Nephron (organoid): Measurements from ENCODE around the gene SPINK4.

Source experiments
- H3K27ac Mint-ChIP-seq, 3 experiments: 2 replicates each; pipeline ENCODE4 v1.8.0; 2020; ENCODE audit warnings: mixed read lengths in 3 of 3, mild to moderate bottlenecking in 2 of 3, moderate library complexity in 1 of 3
- H3K27me3 Mint-ChIP-seq: 2 replicates; pipeline ENCODE4 v1.8.0; 2021; ENCODE audit warnings: low read depth, mild to moderate bottlenecking, moderate library complexity, mixed read lengths
- H3K36me3 Mint-ChIP-seq: 2 replicates; pipeline ENCODE4 v1.8.0; 2020; ENCODE audit warnings: low read depth, mixed read lengths
- H3K4me1 Mint-ChIP-seq: 2 replicates; pipeline ENCODE4 v1.8.0; 2020; ENCODE audit warnings: mixed read lengths
- H3K4me3 Mint-ChIP-seq, 3 experiments: 2 replicates each; pipeline ENCODE4 v1.8.0; 2020; ENCODE audit warnings: mild to moderate bottlenecking in 3 of 3, mixed read lengths in 3 of 3, moderate library complexity in 2 of 3
- H3K9me3 Mint-ChIP-seq: 2 replicates; pipeline ENCODE4 v1.8.0; 2020; ENCODE audit warnings: mixed read lengths
- TF ChIP-seq, protein P1 (sequence below), 3 experiments: fragments of 200-600 bp; sonication (generic); IDR thresholded peaks; one replicate each; pipeline ENCODE4 v1.5.0; 2021; ENCODE audit warnings: antibody characterized with exemption in 3 of 3; ENCODE audit not compliant: unreplicated experiment in 3 of 3

The SPINK4 gene

GRCh38 chr9:33239921-33240320 is at the start of gene SPINK4:
Gene SPINK4 (plus strand): TSS chr9:33240167. CDS start chr9:33240209, 42 bp downstream.
- peak within 1 kb of the TSS in 2 of 3 experiments; percentile 22 to 26 for H3K27ac Mint-ChIP-seq
- H3K9me3 Mint-ChIP-seq: no peaks in the 10 kb centered on the region
- H3K27me3 Mint-ChIP-seq: peaks cover 17% of the 10 kb centered on the region
- H3K4me3 Mint-ChIP-seq: peak within 1 kb of the TSS in 1 of 3 experiments; percentile 34
- TF ChIP-seq, protein P1, sequence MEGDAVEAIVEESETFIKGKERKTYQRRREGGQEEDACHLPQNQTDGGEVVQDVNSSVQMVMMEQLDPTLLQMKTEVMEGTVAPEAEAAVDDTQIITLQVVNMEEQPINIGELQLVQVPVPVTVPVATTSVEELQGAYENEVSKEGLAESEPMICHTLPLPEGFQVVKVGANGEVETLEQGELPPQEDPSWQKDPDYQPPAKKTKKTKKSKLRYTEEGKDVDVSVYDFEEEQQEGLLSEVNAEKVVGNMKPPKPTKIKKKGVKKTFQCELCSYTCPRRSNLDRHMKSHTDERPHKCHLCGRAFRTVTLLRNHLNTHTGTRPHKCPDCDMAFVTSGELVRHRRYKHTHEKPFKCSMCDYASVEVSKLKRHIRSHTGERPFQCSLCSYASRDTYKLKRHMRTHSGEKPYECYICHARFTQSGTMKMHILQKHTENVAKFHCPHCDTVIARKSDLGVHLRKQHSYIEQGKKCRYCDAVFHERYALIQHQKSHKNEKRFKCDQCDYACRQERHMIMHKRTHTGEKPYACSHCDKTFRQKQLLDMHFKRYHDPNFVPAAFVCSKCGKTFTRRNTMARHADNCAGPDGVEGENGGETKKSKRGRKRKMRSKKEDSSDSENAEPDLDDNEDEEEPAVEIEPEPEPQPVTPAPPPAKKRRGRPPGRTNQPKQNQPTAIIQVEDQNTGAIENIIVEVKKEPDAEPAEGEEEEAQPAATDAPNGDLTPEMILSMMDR (IDR thresholded peaks at IDR 0.05; ENCODE audit: unreplicated experiment in 3 of 3): no peak
- peaks cover 7% of the 10 kb centered on the region for H3K4me1 Mint-ChIP-seq
- no peaks in the 10 kb centered on the region for H3K36me3 Mint-ChIP-seq

DNA sequence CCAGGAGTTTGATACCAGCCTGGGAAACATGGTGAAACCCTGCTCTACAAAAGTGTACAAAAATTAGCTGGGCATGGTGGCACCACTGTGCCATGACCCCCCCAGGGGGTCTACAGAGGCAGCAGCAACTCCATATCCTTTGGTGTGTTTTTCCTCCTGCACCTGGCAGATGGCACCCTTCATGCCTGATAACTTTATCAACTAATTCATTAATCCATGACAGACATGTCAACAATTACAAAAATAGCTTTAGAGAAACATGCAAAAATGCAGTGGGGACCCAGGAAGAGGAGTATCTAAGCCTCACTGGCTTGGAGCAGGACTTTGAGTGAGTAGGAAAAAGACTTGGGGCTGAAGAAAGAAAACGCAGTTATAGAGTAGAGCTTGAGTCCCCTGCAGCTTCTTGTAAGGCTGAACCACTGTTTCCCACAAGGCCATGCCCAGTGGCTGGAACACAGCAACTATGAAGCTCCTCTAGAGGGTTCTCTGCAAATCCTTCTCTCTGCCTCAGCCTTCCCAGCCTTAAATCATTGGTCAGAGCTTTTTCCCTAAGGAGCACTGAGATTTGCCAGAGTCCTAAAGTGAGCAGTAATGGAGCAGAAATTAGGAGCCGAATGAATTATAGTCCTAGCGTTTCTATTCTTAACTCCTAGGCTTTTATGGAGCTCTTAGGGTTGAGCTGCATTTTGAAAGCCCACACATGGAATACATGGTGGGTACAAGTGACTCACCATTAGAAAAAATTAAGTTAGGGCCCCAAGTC is 47.3 kb upstream of the SPINK4 start:
- no peaks in the 10 kb centered on the region for H3K27me3 Mint-ChIP-seq
- TF ChIP-seq, protein P1 (IDR thresholded peaks at IDR 0.05; ENCODE audit: unreplicated experiment in 3 of 3): no peak

DNA sequence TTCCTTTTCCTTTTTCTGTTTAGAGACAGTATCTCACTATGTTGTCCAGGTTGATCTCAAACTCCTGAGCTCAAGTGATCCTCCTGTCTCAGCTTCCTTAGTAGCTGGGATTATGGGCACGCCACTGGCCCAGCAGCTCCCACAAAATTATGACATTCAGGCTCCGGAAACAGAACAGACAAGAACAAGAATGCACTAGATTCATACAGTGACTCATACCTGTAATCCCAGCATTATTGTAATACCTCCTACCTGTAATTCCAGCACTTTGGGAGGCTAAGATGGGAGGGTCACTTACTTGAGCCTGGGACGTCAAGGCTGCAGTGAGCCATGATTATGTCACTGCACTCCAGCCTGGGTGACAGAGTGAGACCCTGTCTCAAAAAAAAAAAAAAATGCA is 46.1 kb upstream of the SPINK4 start:
- Mint-ChIP-seq H3K4me3 (no peak overlapping the region), H3K4me1 (peaks cover 59% of the 10 kb centered on the region), H3K27me3 (peaks cover 8% of the 10 kb centered on the region), H3K9me3 (no peaks in the 10 kb centered on the region), H3K27ac (peak overlapping the region; percentile 28 to 74 (median 30)), H3K36me3 (no peaks in the 10 kb centered on the region)
- TF ChIP-seq, protein P1 (IDR thresholded peaks at IDR 0.05; ENCODE audit: unreplicated experiment in 3 of 3): no peak

More for the DNA sequence above, 47.3 kb upstream of the SPINK4 start:
- Mint-ChIP-seq H3K4me1 (peaks cover 59% of the 10 kb centered on the region), H3K9me3 (no peaks in the 10 kb centered on the region), H3K4me3 (no peak overlapping the region), H3K36me3 (no peaks in the 10 kb centered on the region), H3K27ac (peak overlapping the region; percentile 19 to 83 (median 74))

DNA sequence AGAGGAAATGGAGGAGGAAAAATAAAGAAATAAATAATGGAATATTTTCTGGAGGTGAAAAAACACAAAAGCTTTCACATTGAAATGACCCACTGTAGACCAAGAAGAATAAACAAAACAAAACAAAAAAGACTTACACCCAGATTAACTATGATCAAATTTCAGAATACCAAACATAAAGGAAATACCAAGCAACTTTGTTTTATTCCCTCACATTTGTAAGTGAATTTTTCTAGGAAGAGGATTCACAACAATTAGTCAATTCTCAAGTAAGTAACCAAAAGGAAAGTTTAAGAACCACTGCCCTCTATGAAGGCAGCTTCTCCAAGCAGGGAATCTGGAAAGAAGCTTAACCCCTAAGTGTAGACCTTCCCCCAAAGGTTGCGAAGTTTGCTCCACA is 43.2 kb upstream of the SPINK4 start:
- H3K4me3 Mint-ChIP-seq: no peak overlapping the region
- TF ChIP-seq, protein P1 (IDR thresholded peaks at IDR 0.05; ENCODE audit: unreplicated experiment in 3 of 3): no peak
- H3K9me3 Mint-ChIP-seq: no peaks in the 10 kb centered on the region

GRCh38 chr9:33197279-33198152 is 42.5 kb upstream of the SPINK4 start:
- Mint-ChIP-seq H3K36me3 (no peaks in the 10 kb centered on the region), H3K27ac (peak overlapping the region in 2 of 3 experiments; percentile 25 to 84), H3K9me3 (no peaks in the 10 kb centered on the region), H3K4me3 (no peak overlapping the region), H3K27me3 (peaks cover 8% of the 10 kb centered on the region), H3K4me1 (peaks cover 43% of the 10 kb centered on the region)
- TF ChIP-seq, protein P1 (IDR thresholded peaks at IDR 0.05; ENCODE audit: unreplicated experiment in 3 of 3): no peak

More for the DNA sequence above, 43.2 kb upstream of the SPINK4 start:
- Mint-ChIP-seq H3K36me3 (no peaks in the 10 kb centered on the region), H3K4me1 (peaks cover 45% of the 10 kb centered on the region), H3K27ac (peak overlapping the region in 1 of 3 experiments; percentile 84), H3K27me3 (peaks cover 8% of the 10 kb centered on the region)
